ENCODE measurements around the gene PITPNC1.

DNA sequence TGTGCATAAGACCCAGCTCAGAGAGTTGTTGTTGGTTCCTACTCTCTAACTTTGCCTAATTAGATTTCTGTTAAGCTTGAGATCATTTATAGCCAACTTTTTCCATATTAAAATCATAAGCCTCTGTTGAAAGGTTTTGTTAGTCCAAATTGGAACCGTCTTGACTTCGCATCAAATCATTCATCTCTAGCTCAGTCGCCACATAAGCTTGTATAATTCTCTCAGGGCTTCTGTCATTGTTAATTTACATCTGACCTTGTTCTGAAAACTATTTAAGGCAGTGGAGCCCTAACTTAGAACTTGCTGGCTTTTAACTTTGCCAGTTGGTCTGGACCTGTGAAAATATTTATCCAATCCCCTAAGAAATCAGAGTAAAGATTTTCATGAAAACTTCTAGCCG is 107.2 kb downstream of the PITPNC1 start:
- TF ChIP-seq, protein P1, sequence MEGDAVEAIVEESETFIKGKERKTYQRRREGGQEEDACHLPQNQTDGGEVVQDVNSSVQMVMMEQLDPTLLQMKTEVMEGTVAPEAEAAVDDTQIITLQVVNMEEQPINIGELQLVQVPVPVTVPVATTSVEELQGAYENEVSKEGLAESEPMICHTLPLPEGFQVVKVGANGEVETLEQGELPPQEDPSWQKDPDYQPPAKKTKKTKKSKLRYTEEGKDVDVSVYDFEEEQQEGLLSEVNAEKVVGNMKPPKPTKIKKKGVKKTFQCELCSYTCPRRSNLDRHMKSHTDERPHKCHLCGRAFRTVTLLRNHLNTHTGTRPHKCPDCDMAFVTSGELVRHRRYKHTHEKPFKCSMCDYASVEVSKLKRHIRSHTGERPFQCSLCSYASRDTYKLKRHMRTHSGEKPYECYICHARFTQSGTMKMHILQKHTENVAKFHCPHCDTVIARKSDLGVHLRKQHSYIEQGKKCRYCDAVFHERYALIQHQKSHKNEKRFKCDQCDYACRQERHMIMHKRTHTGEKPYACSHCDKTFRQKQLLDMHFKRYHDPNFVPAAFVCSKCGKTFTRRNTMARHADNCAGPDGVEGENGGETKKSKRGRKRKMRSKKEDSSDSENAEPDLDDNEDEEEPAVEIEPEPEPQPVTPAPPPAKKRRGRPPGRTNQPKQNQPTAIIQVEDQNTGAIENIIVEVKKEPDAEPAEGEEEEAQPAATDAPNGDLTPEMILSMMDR (IDR thresholded peaks at IDR 0.05): no peak
- TF ChIP-seq ELF1 (IDR thresholded peaks at IDR 0.05) (no peak), RCOR1 (IDR thresholded peaks at IDR 0.05; ENCODE audit: low read length) (no peak), POLR2AphosphoS5 (IDR thresholded peaks at IDR 0.05; ENCODE audit: low read depth, low read length) (no peak), EZH2phosphoT487 (IDR thresholded peaks at IDR 0.05; ENCODE audit: borderline replicate concordance, low read depth) (no peak), TEAD4 (IDR thresholded peaks at IDR 0.05; ENCODE audit: borderline replicate concordance, insufficient read depth) (no peak), CHD2 (IDR thresholded peaks at IDR 0.05; ENCODE audit: low read length, partially characterized antibody) (no peak), SMC3 (IDR thresholded peaks at IDR 0.05; ENCODE audit: low read depth, low read length) (no peak), RAD21 (IDR thresholded peaks at IDR 0.05; ENCODE audit: low read length) (no peak), RXRA (IDR thresholded peaks at IDR 0.05; ENCODE audit: borderline replicate concordance, low read depth) (no peak)
- TF ChIP-seq, protein P2, sequence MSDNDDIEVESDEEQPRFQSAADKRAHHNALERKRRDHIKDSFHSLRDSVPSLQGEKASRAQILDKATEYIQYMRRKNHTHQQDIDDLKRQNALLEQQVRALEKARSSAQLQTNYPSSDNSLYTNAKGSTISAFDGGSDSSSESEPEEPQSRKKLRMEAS (IDR thresholded peaks at IDR 0.05; ENCODE audit: low read depth): no peak
- TF ChIP-seq, protein P3, sequence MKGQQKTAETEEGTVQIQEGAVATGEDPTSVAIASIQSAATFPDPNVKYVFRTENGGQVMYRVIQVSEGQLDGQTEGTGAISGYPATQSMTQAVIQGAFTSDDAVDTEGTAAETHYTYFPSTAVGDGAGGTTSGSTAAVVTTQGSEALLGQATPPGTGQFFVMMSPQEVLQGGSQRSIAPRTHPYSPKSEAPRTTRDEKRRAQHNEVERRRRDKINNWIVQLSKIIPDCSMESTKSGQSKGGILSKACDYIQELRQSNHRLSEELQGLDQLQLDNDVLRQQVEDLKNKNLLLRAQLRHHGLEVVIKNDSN (IDR thresholded peaks at IDR 0.05; ENCODE audit: borderline replicate concordance, low read depth): no peak
- TF ChIP-seq, protein P4, sequence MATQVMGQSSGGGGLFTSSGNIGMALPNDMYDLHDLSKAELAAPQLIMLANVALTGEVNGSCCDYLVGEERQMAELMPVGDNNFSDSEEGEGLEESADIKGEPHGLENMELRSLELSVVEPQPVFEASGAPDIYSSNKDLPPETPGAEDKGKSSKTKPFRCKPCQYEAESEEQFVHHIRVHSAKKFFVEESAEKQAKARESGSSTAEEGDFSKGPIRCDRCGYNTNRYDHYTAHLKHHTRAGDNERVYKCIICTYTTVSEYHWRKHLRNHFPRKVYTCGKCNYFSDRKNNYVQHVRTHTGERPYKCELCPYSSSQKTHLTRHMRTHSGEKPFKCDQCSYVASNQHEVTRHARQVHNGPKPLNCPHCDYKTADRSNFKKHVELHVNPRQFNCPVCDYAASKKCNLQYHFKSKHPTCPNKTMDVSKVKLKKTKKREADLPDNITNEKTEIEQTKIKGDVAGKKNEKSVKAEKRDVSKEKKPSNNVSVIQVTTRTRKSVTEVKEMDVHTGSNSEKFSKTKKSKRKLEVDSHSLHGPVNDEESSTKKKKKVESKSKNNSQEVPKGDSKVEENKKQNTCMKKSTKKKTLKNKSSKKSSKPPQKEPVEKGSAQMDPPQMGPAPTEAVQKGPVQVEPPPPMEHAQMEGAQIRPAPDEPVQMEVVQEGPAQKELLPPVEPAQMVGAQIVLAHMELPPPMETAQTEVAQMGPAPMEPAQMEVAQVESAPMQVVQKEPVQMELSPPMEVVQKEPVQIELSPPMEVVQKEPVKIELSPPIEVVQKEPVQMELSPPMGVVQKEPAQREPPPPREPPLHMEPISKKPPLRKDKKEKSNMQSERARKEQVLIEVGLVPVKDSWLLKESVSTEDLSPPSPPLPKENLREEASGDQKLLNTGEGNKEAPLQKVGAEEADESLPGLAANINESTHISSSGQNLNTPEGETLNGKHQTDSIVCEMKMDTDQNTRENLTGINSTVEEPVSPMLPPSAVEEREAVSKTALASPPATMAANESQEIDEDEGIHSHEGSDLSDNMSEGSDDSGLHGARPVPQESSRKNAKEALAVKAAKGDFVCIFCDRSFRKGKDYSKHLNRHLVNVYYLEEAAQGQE (IDR thresholded peaks at IDR 0.05; ENCODE audit: low read depth, low read length): no peak
